GM18505 (cell line): ENCODE data around the gene SLC6A6.

Experiments used
- ATAC-seq: cut with Tn5 transposase; IDR thresholded peaks from one replicate; pipeline ENCODE4 v1.9.1; 2021; ENCODE audit not compliant: unreplicated experiment
- POLR2A ChIP-seq: IDR thresholded peaks from 4 replicates; pipeline ENCODE4 v1.6.1; 2011; ENCODE audit warnings: borderline replicate concordance; ENCODE audit not compliant: insufficient read depth, insufficient read length; ENCODE audit errors: extremely low read depth

The SLC6A6 gene

DNA sequence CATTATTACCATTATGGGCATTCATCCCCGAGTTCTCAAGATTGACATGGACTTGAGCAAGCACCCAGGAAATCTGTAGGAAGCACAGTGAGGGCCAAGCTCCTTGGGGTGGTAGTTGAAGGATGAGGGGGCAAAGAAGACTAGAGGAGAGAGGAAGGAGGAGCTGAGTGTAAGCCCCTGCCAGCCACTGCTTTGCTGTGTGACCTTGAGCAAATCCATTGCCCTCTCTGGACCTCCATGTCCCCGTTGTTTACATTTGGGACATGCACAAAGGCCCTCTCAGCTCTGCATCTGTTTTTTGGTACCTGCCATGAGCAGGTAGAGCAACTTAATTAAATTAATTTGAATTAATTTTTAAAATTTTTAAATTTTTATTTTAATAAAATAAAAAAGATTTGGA is 33.5 kb upstream of the SLC6A6 start:
- ATAC-seq = no peak
- no peak for TF ChIP-seq POLR2A

DNA sequence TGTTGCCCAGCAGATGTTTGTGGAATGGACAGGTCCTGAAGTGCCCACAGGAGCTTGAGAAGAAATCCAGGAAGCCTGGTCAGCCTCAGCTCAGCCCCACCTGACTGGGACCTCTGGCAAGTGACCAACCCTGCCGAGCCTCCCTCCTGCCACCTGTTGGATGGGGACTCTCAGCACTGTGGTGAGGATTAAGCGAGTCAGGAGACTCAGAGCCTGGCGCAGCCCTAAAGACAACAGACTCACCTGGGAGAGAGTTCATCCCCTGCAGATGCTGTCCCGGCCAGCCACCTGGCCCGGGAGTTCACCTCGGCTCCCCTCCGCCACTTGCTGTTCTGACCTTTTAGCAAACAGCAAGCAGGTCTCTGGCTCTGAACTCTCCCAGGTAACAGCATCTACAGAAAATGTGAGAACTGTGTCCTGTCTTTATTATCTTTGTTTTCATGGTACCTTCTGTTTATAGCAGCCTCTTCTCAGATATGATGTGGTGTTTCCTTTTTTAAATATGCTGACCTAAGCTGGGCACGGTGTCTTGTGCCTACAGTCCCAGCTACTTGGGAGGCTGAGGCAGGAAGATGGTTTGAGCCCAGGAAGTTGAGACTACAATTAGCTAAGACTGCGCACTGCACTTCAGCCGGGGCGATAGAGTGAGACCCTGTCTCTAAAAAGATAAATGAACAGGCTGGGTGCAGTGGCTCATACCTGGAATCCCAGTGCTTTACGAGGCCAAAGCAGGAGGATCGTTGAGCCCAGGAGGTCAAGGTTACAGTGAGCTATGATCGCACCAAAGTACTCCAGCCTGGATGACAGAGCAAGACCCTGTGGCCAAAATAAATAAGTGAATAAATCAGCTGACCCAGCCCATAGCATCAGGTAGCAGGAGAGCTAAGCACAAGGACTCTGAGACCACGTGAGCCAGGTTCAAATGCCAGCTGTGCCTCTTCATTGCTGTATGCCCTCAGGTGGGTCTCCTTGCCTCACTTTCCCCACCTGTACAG is 32.4 kb upstream of the SLC6A6 start:
- no peak for TF ChIP-seq POLR2A
- ATAC-seq = no peak

DNA sequence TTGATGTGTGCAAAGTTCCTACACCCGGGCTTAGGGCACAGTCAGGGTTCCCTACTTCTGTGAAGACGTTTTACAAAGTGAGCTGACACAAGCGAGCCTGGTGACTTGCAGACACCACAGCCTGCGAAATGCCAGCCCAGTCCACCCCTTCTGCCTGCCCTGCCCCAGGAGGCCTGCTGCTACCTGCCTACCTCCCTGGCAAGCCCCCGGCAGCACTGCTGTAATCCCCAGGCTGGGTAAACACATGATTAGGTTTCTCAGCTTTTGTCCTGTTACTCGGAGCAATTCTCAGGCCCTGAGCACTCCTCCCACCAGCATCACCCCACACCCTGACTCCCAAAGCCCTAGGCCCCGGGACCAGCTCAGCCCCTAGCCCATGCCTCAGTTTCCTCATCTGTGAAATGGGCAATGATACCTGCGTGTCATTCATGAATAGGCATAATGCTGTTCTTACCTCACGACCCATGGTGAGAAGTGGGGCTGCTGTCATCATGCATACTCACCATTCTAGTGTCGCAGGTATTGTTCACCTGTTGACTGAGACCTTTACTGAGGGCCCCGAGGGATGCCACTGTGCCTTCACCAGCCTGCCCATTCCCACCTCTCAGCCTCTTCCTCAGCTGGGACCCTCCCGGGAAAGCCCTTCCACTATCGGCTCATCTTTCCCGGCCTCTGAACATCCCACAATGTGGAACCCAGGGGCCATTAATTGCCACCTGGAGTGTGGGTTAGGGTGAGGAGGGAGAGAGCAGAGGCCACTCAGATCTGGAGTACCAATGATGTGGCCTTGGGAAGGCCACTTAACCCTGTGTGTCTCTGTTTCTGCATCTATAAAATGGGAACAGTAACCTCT is 31.5 kb upstream of the SLC6A6 start:
- TF ChIP-seq POLR2A = no peak
- no peak for ATAC-seq

DNA sequence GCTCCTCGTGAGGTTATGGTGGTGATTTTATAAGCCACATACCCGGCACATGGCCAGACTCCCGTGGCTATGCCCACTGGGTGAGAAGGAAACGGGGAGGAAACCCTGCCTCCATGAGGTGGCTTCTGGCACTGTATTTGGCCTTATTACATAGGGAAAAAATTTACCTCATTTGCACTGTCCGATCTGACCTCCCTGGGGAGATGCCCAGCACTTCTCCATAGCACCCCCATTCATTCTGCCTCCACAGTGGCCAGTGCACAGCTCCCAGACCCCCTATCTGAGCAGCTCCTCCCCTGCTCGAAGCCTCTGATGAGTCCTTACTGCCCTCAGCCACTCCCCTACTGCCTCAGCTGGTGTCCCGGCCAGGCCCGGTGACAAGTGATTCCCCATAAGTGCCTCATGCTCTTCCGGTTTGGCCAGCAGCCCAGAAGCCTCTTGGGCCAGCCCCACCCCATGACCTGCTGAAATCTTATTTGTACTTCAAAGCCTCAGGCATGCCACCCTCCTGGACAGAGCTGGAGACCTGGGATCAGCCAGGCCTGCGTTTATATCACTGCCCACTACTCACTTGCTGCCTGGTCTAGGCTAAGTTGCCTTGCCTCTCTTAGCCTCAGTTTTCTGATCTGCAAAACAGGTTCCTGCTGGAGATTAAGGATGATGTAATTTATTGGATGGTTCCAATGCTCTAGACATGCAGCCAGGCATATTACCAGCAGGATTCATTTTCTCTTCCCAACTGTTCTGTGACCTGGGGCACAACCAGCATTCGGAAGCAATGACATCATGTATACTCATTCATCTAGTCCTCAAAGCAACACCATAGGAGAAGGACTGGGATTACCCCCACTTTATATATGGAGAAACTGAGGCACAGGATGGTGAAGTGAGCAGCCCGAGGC is 30.6 kb upstream of the SLC6A6 start:
- no peak for TF ChIP-seq POLR2A
- ATAC-seq = no peak

DNA sequence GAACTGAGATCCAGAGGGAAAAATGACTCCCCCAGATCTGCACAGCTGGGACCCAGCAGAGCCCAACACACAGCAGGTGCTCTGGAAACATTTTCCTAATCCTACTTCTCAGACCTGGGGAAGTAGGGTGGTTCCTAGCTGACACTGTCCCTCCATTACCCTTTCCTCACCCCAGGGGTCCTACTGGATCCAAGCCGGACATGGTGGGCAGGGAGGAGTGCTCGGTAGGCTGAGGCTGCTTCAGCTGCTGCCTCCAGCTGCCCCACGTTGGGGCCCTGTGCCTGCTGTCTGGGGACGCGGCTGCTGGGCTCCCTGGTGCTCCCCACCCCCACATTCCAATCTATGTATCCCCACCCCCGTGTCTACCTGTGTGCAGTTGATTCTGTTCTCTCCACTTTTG is 29.8 kb upstream of the SLC6A6 start:
- ATAC-seq = no peak
- no peak for TF ChIP-seq POLR2A

DNA sequence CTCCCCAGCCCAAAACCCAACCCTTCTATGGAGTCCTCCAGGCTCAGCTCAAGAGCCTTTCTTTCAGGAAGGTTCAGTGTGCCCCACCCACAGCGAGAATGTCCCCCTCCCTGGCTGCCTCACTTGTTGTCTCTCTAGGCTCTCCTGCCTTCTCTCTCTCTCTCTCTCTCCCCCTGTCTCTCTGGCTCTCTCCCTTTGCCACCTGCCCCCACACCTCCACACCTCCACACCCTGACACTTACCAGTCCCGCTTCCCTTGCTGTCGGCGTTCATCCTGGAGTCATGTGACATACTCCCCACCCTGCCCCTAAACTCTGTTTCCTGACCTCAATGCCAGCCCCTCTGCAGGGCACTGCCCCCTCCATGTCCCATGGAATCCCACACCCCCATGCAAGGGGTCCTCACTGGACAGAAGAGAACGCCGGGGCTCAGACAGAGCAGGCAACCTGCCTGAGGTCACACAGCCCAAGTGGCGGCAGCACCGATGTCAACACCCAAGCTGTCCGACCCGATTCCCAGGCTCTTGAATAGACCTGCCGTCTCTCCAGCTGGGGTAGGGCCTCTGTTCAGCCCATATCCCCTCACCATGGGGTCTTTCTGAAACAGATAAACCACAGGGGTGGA is 28.5 kb upstream of the SLC6A6 start:
- ATAC-seq = no peak
- no peak for TF ChIP-seq POLR2A

DNA sequence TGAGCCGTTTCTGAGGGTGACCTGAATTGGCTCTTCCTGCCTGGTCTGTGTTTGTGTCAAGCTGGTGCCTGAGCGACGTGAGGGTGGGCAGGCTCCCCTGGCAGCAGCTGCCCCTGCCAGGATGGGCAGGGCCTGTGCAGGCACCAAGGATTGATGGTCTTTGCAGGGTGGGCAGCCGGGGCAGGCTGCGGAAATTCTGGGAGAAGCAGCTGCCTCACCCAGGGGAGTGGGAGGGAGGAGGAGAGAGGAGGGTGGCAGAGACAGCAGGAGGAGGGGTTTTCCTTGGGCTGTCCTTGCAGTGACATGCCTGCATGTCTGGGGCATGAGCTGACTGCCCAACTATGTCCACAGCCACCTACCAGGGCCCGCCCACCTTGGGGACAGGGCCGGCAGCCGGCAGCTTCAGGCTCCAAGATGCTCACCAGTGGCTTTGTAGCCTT is 27.9 kb upstream of the SLC6A6 start:
- TF ChIP-seq POLR2A = no peak
- ATAC-seq = no peak

DNA sequence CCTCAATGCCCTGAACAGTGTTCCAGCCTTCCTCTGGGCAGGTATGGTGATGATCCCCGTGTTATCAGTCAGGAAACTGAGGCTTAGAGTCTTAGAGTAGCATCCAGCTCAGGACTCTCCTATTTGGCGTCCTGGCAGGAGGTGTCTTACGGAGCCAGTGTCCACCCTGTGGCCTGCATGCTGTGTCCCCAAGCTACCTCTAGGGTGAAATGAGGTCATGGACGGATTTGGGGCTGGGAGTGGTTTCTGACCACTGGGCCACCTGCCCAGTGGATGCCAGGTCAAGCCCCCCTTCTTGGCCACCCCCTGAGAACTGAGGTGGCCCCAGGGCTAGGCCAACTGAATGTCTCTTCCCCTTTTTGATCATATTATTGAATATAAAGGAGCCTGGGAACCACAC is 27.2 kb upstream of the SLC6A6 start:
- ATAC-seq = no peak
- no peak for TF ChIP-seq POLR2A

DNA sequence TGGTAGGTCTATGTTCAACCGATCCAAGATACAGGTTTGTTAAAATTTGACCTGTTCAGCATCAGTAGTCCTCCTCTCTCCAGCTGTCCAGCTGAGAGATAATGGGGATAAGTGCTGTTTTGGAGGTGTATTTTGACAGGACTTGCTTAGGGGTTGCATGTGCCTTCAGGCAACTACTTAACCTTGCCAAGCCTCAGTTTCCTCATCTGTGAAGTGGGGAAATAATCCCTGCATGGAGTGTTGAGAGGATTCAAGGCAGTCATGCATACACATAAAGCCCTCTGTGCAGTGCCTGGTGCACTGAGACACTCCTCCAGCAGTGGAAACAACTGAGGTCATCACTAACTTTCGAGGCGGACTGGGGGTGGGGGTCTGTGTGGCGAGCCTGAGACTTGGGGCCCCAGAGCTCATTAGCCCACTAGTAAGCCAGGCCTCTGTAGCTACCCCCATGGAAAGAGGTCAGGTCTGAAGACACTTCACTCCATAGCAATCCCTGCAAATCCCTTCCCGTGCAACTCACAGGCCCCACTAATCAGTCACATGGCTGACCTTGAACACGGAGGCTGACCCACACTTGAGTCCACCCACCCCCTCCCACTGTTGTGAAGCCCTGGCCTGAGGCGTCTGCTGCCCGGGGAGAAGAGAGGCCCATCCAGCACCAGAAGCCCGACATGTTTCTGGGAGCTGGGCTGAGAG is 25.9 kb upstream of the SLC6A6 start:
- no peak for ATAC-seq
- TF ChIP-seq POLR2A = no peak

DNA sequence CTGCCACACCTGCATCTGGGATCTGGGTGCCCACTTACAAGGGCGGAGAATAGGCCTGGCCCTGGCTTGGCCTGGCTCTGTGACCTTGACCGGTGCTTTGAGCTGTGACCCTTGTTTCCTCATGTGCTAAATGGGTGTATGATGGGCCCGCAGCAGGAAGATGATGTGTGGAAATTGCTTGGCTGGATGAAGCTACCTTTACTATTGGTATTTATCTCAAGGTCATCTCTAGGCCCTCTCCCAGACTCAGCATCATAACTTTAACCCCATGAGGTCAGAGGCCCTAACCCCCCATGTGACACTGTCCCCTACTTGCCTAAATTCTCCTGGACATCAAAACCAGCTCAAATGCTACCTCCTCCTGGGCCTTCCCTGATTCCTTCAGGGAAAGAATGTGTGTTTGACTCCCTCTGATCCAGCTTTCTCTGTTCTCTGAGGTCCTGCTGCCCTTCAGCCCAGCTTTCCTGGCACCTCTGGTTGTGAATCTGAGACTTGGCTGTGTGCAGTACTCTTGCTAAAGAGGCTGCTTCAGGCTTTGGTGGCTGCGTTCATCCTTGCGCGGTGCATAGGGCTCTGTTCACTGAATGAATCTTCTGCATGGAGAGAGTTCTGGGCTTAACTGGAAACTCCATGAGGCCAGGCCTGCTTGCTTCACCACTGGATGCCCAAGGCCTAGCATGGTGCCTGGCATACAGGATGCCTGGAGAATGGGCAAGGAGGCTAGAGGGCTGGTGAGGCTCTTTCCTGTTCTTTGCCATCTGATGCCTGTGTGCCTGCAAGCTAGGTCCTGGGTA is 25.2 kb upstream of the SLC6A6 start:
- no peak for TF ChIP-seq POLR2A
- no peak for ATAC-seq

DNA sequence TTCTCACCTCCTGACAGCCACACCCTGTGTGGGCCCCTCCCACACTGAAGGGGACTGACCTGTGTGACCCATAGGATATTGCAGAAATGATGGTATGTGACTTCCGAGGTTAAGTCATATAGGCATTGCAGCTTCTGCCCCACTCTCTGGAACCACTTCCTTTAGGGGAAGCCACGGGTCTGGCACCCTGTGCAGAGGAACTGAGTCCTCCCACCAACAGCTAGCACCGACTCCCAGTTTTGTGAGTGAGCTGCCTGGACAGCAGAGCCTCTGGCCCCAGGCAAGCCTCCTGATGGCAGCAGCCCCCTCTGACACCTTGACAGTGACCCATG is 24.6 kb upstream of the SLC6A6 start:
- ATAC-seq = no peak
- TF ChIP-seq POLR2A = no peak

DNA sequence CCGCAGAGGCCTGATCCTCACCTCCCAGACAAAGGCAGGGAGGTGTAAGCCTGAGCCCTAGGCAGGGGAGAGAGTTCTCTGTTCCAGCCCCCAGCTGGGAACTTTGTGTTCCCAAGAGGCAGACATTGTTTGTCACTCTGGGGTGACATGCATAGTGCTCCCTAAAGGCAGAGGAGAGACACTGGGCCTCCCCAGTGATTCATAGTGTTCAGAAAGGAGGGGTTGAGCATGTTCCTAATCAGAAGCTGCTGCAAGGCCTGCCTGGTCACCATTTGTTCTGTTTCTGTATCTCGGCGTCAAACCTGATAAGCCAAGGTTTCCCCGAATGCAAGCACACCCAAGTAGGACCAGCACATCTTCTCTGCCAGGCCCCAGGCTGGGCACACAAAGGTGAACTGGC is 24.0 kb upstream of the SLC6A6 start:
- no peak for ATAC-seq
- TF ChIP-seq POLR2A = no peak

DNA sequence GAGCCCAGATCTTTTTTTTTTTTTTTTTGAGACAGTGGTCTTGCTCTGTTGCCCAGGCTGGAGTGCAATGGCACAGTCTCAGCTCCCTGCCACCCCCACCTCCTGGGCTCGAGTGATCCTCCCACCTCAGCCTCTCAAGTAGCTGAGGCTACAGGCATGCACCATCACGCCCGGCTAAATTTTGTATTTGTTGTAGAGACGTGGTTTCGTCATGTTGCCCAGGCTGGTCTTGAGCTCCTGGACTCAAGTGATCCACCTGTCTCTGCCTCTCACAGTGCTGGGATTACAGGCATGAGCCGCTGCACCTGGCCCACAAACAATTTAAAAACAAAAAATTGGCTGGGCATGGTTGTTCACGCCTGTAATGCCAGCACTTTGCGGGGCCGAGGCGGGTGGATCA is 22.6 kb upstream of the SLC6A6 start:
- no peak for TF ChIP-seq POLR2A
- ATAC-seq = no peak
